PFSK-1 (cell line): ENCODE data around the gene MIEF1.

Source experiments
- POLR2AphosphoS5 ChIP-seq: IDR thresholded peaks from 2 replicates; pipeline ENCODE4 v1.6.1; 2012; ENCODE audit warnings: low read depth, mild to moderate bottlenecking, control low read depth, low read length, moderate library complexity
- TAF1 ChIP-seq: IDR thresholded peaks from 2 replicates; pipeline ENCODE4 v1.6.1; 2012; ENCODE audit warnings: low read length, control low read depth, borderline replicate concordance; ENCODE audit not compliant: insufficient read depth

DNA sequence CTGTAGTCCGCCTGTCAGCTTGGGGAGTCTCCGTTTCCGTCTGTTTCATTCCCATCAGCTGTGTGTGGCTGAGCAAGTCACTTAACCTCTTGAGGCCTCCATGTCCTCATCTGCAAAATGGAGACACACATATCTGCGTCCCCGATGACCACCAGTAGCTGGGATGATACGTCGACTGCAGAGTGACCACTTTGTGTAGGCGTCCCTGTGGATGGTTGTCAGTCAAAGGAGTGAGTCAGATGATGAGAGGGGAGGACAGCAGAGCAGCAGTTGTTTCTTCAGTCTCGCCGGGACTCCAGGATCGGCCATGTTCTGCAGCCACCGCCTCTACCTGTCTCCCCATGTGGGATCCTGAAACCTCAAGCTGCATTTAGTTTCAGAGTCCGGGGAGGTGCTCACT, 25.4 kb upstream of the MIEF1 start:
- TF ChIP-seq POLR2AphosphoS5 = no peak
- no peak for TF ChIP-seq TAF1
